Mucosa of rectum (tissue), 2 donors: ENCODE results near the gene ITSN1.
"Not testable (repeated sequence)": the region's sequence is repeated elsewhere in the genome, so short reads cannot be mapped to it uniquely, and the experiment has no call there.

Experiments
- H3K27ac ChIP-seq, 2 donors: one replicate each; pipeline ENCODE4 v1.7.0; 2013; ENCODE audit warnings: inconsistent platforms in 2 of 2, low read depth in 2 of 2, low read length in 2 of 2
- H3K27me3 ChIP-seq, 2 donors: one replicate each; pipeline ENCODE4 v1.7.0; 2013; ENCODE audit warnings: low read length in 2 of 2; ENCODE audit not compliant: control insufficient read depth in 2 of 2, insufficient read depth in 2 of 2
- H3K36me3 ChIP-seq, 2 donors: one replicate each; pipeline ENCODE4 v1.7.0; 2013; ENCODE audit warnings: low read length in 2 of 2; ENCODE audit not compliant: control insufficient read depth in 2 of 2, insufficient read depth in 2 of 2
- H3K4me1 ChIP-seq, 2 donors: one replicate each; pipeline ENCODE4 v1.7.0; 2013; ENCODE audit warnings: low read length in 2 of 2, mild to moderate bottlenecking in 1 of 2; ENCODE audit not compliant: control insufficient read depth in 2 of 2, insufficient read depth in 2 of 2
- H3K4me3 ChIP-seq, 2 donors: one replicate each; pipeline ENCODE4 v1.7.0; 2013; ENCODE audit warnings: low read length in 2 of 2
- H3K9ac ChIP-seq, 2 donors: one replicate each; pipeline ENCODE4 v1.7.0; 2013; ENCODE audit warnings: low read length in 2 of 2, low read depth in 1 of 2, mild to moderate bottlenecking in 1 of 2
- H3K9me3 ChIP-seq, 2 donors: one replicate each; pipeline ENCODE4 v1.7.0; 2013; ENCODE audit warnings: low read length in 2 of 2; ENCODE audit not compliant: control insufficient read depth in 2 of 2
- donor health status: healthy.
- donor health status: Normal muscosa, but diverticular disease.

The ITSN1 gene

DNA sequence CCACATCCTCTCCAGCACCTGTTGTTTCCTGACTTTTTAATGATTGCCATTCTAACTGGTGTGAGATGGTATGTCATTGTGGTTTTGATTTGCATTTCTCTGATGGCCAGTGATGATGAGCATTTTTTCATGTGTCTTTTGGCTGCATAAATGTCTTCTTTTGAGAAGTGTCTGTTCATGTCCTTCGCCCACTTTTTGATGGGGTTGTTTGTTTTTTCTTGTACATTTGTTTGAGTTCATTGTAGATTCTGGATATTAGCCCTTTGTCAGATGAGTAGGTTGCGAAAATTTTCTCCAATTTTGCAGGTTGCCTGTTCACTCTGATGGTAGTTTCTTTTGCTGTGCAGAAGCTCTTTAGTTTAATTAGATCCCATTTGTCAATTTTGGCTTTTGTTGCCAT is 283.9 kb downstream of the ITSN1 start:
- H3K4me3 ChIP-seq, result not testable (repeated sequence)

DNA sequence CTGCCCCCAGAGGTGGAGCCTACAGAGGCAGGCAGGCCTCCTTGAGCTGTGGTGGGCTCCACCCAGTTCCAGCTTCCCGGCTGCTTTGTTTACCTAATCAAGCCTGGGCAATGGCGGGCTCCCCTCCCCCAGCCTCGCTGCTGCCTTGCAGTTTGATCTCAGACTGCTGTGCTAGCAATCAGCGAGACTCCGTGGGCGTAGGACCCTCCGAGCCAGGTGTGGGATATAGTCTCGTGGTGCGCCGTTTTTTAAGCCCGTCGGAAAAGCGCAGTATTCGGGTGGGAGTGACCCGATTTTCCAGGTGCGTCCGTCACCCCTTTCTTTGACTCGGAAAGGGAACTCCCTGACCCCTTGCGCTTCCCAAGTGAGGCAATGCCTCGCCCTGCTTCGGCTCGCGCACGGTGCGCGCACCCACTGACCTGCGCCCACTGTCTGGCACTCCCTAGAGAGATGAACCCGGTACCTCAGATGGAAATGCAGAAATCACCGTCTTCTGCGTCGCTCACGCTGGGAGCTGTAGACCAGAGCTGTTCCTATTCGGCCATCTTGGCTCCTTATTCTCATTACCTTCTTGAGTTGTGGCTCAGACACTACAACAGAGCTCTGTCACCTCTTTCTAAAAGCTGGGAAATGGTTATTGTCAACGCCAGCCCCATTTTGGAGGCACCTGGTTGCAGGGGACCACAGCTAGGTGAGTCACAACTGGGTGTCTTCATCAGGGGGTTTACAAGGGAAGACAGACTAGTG is 288.9 kb downstream of the ITSN1 start:
- H3K9ac ChIP-seq, result peak overlapping the region; percentile 15 to 67
- H3K27me3 ChIP-seq, H3K36me3 ChIP-seq, H3K4me1 ChIP-seq, H3K9me3 ChIP-seq: not testable (repeated sequence)
- peak overlapping the region; percentile 69 to 81 for H3K4me3 ChIP-seq
- H3K27ac ChIP-seq, result peak overlapping the region; percentile 68 to 77

More for the DNA sequence above, 283.9 kb downstream of the ITSN1 start:
- not testable (repeated sequence) for H3K9me3 ChIP-seq, H3K9ac ChIP-seq, H3K27me3 ChIP-seq, H3K36me3 ChIP-seq, H3K4me1 ChIP-seq, H3K27ac ChIP-seq

DNA sequence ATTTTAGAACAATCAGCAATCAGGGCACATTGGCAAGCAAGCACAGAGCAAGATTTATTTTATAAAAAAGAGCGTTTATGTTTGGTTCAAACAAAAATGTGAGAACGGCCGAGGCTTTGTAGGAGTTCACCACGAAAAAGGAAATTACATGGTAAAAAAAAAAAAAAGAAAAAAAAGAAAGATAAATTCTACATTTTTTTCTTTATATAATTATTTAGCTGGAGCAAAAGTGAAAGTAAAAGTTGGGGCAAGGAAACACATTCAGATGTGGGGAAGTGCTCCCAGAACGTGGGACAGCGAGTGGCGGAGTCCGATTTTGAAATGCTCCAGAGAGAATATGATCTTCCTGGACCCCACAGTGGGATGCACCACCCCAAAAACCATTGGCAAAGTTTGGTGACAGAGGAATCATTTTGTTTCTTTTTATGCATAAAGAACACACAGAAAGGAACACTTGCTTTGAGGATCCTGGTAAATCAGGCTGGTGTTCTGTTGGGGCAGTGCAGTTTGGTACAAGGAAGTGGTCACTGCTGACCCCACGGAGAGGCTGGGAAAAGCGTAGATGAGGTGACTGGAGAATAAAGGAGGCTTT is 289.6 kb downstream of the ITSN1 start:
- H3K36me3 ChIP-seq, result no peaks in the 10 kb centered on the region
- H3K4me1 ChIP-seq, result peaks cover 5 to 9% of the 10 kb centered on the region in 2 donors
- H3K27ac ChIP-seq, result peak overlapping the region; percentile 68 to 77
- H3K27me3 ChIP-seq, result no peaks in the 10 kb centered on the region
- no peaks in the 10 kb centered on the region for H3K9me3 ChIP-seq
- H3K9ac ChIP-seq, result peak overlapping the region; percentile 67 to 71
- peak overlapping the region; percentile 69 to 81 for H3K4me3 ChIP-seq

DNA sequence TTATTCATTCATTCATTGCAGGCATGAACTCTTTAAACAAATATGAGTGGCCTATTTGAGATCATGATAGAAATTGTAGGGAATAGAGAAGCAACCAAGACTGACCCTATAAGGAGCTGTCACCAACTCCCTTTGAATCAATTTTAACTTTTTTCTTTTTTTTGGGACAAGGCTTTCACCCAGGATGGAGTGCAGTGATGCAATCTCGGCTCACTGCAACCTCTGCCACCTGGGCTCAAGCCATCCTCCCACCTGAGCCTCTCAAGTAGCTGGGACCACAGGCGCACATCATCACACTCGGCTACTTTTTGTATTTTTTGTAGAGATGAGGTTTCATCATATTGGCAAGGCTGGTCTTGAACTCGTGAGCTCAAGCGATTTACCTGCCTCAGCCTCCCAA is 290.4 kb downstream of the ITSN1 start:
- H3K36me3 ChIP-seq, result no peaks in the 10 kb centered on the region
- H3K9ac ChIP-seq, result no peak overlapping the region
- peak overlapping the region; percentile 69 to 81 for H3K4me3 ChIP-seq
- peaks cover 5 to 9% of the 10 kb centered on the region in 2 donors for H3K4me1 ChIP-seq
- H3K27me3 ChIP-seq, result no peaks in the 10 kb centered on the region
- H3K9me3 ChIP-seq, result no peaks in the 10 kb centered on the region
- H3K27ac ChIP-seq, result peak overlapping the region in 1 of 2 donors; percentile 61

DNA sequence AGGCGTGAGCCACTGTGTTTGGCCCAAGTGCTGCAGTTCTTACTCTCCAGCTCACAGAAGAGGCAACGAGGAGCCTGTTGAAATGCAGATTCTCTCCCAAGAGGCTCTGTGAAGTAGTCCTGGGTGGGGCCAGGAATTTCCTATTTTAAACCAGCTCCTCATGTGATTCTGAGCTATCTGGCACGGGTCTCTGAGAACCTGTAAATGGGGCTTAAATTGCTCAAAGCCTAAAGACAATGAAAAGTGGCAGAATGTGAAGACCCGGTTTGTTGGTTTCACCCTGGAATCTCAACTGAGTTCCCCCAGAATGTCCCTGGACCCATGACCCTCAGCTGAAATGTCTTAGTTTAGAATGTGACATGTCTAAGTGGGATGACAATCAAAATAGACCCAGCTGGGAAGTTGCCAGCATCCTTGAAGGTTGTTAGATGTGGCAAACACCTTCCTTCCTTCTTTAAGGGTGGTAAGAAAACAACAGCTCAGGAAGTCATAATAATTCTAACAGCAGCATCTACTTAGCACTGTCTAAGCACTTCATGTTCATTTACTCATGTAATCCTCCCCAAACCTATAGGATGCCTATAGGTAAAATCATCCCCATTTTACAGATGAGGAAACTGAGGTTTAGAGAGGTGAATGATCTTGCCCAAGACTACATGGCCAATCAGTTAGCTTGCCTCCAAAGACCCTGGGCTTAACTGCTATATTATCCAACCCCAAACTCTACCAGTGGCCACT is 294.2 kb downstream of the ITSN1 start:
- H3K9me3 ChIP-seq, result no peaks in the 10 kb centered on the region
- H3K36me3 ChIP-seq, result no peaks in the 10 kb centered on the region
- no peaks in the 10 kb centered on the region for H3K27me3 ChIP-seq
- H3K27ac ChIP-seq, result no peak overlapping the region
- peaks cover 5 to 9% of the 10 kb centered on the region in 2 donors for H3K4me1 ChIP-seq
- H3K9ac ChIP-seq, result no peak overlapping the region
- H3K4me3 ChIP-seq, result no peak overlapping the region

DNA sequence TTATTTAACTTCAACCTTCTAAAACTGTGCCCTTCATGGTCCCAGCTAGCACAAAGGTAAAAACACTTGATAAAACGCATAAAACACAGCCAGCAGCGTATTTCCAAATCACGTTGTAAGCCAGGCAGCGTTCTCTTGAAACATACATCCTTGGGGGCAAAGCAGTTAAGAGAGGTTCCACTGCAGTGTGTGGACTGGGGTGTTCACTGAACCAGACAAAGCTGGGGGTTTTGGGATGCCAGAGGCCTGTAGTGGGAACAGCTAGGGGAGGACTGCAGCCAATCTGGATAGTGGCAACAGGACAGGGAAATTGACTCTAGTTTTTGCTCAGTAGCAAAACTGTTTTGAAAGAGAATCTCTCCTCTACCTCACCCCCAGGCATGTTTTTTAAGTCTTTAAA is 294.8 kb downstream of the ITSN1 start:
- Histone ChIP-seq H3K27ac (no peak overlapping the region), H3K36me3 (no peaks in the 10 kb centered on the region)

DNA sequence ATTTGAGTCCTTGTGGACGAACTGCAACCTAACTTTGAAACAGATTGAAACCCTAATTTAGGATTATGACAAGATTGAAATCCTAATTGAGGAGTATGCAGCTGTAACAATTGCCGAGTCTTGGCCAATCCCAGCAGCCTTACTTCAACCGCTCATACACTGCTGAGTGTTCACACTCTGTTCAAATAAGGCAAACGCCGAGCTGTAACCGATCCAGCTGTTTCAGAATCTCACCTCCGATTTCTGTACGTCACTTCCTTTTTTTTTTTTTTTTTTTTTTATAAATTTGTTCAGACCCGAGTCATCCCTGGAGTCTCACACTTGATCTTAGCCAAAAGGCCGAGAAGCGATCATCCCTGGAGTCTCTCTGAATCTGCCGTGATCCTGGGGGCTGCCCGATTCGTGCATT is 295.6 kb downstream of the ITSN1 start:
- Histone ChIP-seq H3K36me3 (no peaks in the 10 kb centered on the region), H3K9me3 (no peaks in the 10 kb centered on the region), H3K4me1 (peaks cover 0 to 3% of the 10 kb centered on the region in 2 donors), H3K9ac (no peak overlapping the region), H3K4me3 (no peak overlapping the region), H3K27ac (no peak overlapping the region), H3K27me3 (no peaks in the 10 kb centered on the region)

More for the DNA sequence above, 294.8 kb downstream of the ITSN1 start:
- no peaks in the 10 kb centered on the region for H3K9me3 ChIP-seq
- H3K27me3 ChIP-seq, result no peaks in the 10 kb centered on the region
- no peak overlapping the region for H3K9ac ChIP-seq
- H3K4me3 ChIP-seq, result no peak overlapping the region
- H3K4me1 ChIP-seq, result peaks cover 4 to 8% of the 10 kb centered on the region in 2 donors

DNA sequence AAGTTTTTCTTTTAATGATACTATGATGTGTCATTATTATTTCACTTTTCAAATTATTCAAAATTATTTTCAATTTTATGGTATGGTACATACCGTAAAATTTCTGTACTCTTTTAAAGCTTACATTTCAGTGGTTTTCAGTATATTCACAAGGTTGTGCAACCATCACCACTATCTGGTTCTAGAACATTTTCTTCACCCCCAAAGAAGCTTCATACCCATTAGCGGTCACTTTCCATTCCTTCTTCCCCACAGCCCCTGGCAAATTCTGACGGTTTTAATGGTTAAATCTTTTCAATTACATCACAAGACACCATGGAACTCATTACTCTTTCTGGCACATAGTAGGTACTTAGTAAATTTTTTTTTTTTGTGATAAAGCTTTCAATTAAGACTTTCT is 296.1 kb downstream of the ITSN1 start:
- H3K9me3 ChIP-seq, result no peaks in the 10 kb centered on the region
- H3K4me1 ChIP-seq, result no peaks in the 10 kb centered on the region
- no peak overlapping the region for H3K9ac ChIP-seq
- no peak overlapping the region for H3K4me3 ChIP-seq
- no peaks in the 10 kb centered on the region for H3K36me3 ChIP-seq
- no peak overlapping the region for H3K27ac ChIP-seq
- no peaks in the 10 kb centered on the region for H3K27me3 ChIP-seq

DNA sequence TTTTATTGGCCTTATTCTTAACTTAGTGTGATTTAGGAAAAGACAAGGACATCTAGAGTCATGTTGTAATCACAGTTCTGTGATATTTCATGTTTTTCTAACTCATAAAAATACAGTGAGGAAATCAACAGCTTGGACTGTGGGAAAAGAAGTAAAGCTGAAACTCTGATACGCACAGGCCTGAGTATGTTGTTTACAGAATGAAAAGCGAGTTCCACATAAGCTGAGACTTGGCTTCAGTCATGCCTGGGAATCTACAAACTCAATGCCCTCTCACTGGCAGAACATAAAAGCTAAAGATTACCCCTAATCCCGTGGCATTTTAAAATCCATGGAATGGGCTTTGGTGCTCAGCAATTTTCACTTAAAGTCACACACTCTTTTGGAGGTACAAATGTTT is 296.9 kb downstream of the ITSN1 start:
- Histone ChIP-seq H3K4me3 (no peak overlapping the region), H3K27ac (no peak overlapping the region), H3K9ac (no peak overlapping the region)

DNA sequence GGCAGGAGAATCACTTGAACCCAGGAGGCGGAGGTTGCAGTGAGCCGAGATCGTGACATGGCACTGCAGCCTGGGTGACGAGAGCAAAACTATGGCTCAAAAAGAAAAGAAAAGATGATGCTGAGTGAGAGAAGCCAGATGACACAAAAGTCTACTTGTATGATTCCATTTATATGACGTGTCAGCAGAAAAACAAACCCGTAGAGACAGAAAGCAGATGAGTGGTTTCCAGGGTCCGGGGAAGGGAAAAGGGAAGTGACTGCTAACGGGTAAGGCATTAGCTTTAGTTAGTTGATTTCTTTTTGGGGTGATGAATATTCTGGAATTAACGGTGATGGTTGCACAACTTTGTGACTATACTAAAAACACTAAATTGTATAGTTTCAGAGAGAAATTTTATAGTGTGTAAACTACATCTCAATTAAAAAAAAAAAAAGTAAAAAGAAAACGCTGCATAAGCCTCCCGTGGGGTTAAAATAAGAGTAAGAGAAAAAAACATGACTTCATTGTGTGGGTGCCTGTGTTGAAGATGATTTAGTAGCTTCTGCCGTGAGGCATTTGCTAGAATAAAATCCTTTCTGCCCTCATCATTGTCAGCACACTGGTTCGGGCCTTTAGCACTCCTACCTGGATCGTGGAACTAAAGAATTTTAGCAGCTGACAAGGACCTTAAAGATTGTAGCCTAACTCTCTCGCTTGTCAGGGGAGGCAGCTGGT is 298.0 kb downstream of the ITSN1 start:
- no peak overlapping the region for H3K9ac ChIP-seq
- no peaks in the 10 kb centered on the region for H3K27me3 ChIP-seq
- H3K9me3 ChIP-seq, result no peaks in the 10 kb centered on the region
- H3K4me1 ChIP-seq, result no peaks in the 10 kb centered on the region
- H3K4me3 ChIP-seq, result no peak overlapping the region
- no peak overlapping the region for H3K27ac ChIP-seq
- H3K36me3 ChIP-seq, result no peaks in the 10 kb centered on the region

More for the DNA sequence above, 296.9 kb downstream of the ITSN1 start:
- Histone ChIP-seq H3K4me1 (no peaks in the 10 kb centered on the region), H3K27me3 (no peaks in the 10 kb centered on the region), H3K36me3 (no peaks in the 10 kb centered on the region), H3K9me3 (no peaks in the 10 kb centered on the region)
